Liver (tissue), 9 donors: Measurements from ENCODE around the gene FOLR3. TPM values are rescaled to one million over a fixed set of nuclear protein-coding genes. Genes with fewer than 3 reads are reported as not detected.
"Not testable (repeated sequence)": the region's sequence is repeated elsewhere in the genome, so short reads cannot be mapped to it uniquely, and the experiment has no call there.

Experiments used
- DNase-seq: peaks from one replicate; pipeline ENCODE4 v3.0.0-alpha.2; 2017; ENCODE audit warnings: low spot score
- H3K27ac ChIP-seq, 2 donors: one replicate each; pipeline ENCODE4 v1.7.0; 2013; ENCODE audit warnings: inconsistent platforms in 2 of 2, low read length in 2 of 2, control low read depth in 1 of 2, low read depth in 1 of 2, mild to moderate bottlenecking in 1 of 2
- H3K27me3 ChIP-seq, 4 donors: one replicate each; pipeline versions ENCODE4 v1.6.1 to v1.7.0; 2013; ENCODE audit warnings: low read length in 3 of 4, inconsistent platforms in 1 of 4, mild to moderate bottlenecking in 1 of 4, moderate library complexity in 1 of 4; ENCODE audit not compliant: control insufficient read depth in 4 of 4, insufficient read depth in 4 of 4
- H3K36me3 ChIP-seq, 4 donors: one replicate each; pipeline versions ENCODE4 v1.6.1 to v1.7.0; 2013; ENCODE audit warnings: low read length in 3 of 4, mild to moderate bottlenecking in 3 of 4, low read depth in 1 of 4, moderate library complexity in 1 of 4; ENCODE audit not compliant: control insufficient read depth in 4 of 4, insufficient read depth in 3 of 4
- H3K4me1 ChIP-seq, 4 donors: one replicate each; pipeline versions ENCODE4 v1.6.1 to v1.7.0; 2013; ENCODE audit warnings: low read length in 3 of 4, mild to moderate bottlenecking in 3 of 4, moderate library complexity in 1 of 4; ENCODE audit not compliant: control insufficient read depth in 4 of 4, insufficient read depth in 4 of 4
- H3K4me3 ChIP-seq, 3 donors: one replicate each; pipeline versions ENCODE4 v1.6.1 to v1.7.0; 2013; ENCODE audit warnings: low read length in 3 of 3, control low read depth in 1 of 3, low read depth in 1 of 3, mild to moderate bottlenecking in 1 of 3
- H3K9ac ChIP-seq, 2 donors: one replicate each; pipeline ENCODE4 v1.7.0; 2013; ENCODE audit warnings: low read length in 2 of 2, mild to moderate bottlenecking in 2 of 2, moderate library complexity in 2 of 2, control low read depth in 1 of 2, low read depth in 1 of 2
- H3K9me3 ChIP-seq, 4 donors: one replicate each; pipeline versions ENCODE4 v1.6.1 to v1.7.0; 2013; ENCODE audit warnings: low read length in 3 of 4; ENCODE audit not compliant: control insufficient read depth in 4 of 4
- EGR1 ChIP-seq, 2 donors: IDR thresholded peaks; 2 replicates each; pipeline ENCODE4 v1.6.1; 2016 to 2018; ENCODE audit warnings: antibody characterized with exemption in 2 of 2, low read depth in 2 of 2
- FOXA1 ChIP-seq: IDR thresholded peaks from 2 replicates; pipeline ENCODE4 v1.6.1; 2016; ENCODE audit warnings: antibody characterized with exemption
- FOXA2 ChIP-seq: IDR thresholded peaks from 2 replicates; pipeline ENCODE4 v1.6.1; 2016; ENCODE audit warnings: antibody characterized with exemption
- GABPA ChIP-seq, 2 donors: IDR thresholded peaks in 1 of 2; conservative IDR thresholded peaks in 1 of 2; 2 replicates each; pipeline ENCODE4 v1.6.1; 2016; ENCODE audit warnings: antibody characterized with exemption in 2 of 2, mild to moderate bottlenecking in 1 of 2, moderate library complexity in 1 of 2
- HNF4A ChIP-seq, 2 donors: conservative IDR thresholded peaks; 2 replicates each; pipeline ENCODE4 v1.6.1; 2016; ENCODE audit warnings: antibody characterized with exemption in 2 of 2, mild to moderate bottlenecking in 2 of 2
- HNF4G ChIP-seq: IDR thresholded peaks from 2 replicates; pipeline ENCODE4 v1.6.1; 2016; ENCODE audit warnings: antibody characterized with exemption
- MAX ChIP-seq: IDR thresholded peaks from 2 replicates; pipeline ENCODE4 v1.6.1; 2016; ENCODE audit warnings: antibody characterized with exemption
- NR2F2 ChIP-seq: IDR thresholded peaks from 2 replicates; pipeline ENCODE4 v1.6.1; 2016; ENCODE audit warnings: antibody characterized with exemption
- RAD21 ChIP-seq, 2 donors: IDR thresholded peaks; 2 replicates each; pipeline ENCODE4 v1.6.1; 2016; ENCODE audit warnings: antibody characterized with exemption in 2 of 2, mild to moderate bottlenecking in 2 of 2
- RXRA ChIP-seq, 2 donors: IDR thresholded peaks; 2 replicates each; pipeline ENCODE4 v1.6.1; 2017 to 2018; ENCODE audit warnings: antibody characterized with exemption in 2 of 2, mild to moderate bottlenecking in 1 of 2
- SP1 ChIP-seq: IDR thresholded peaks from 2 replicates; pipeline ENCODE4 v1.6.1; 2018; ENCODE audit warnings: antibody characterized with exemption, mild to moderate bottlenecking
- TAF1 ChIP-seq: conservative IDR thresholded peaks from 2 replicates; pipeline ENCODE4 v1.6.1; 2016; ENCODE audit warnings: antibody characterized with exemption, mild to moderate bottlenecking
- YY1 ChIP-seq: IDR thresholded peaks from 2 replicates; pipeline ENCODE4 v1.6.1; 2016; ENCODE audit warnings: antibody characterized with exemption, mild to moderate bottlenecking
- WGBS: extraction: QIAGEN DNeasy Blood & Tissue Kit; methylation state at CpG from one replicate; pipeline ENCODE4 v1.1.7; 2013; 5-methylcytosine and 5-hydroxymethylcytosine counted together
- polyA plus RNA-seq, 2 donors: library from polyadenylated mRNA; stranded (reverse) in 1 of 2; unstranded in 1 of 2; fragments of 200-250 nt in 1 of 2; fragments of >200 nt in 1 of 2; fragmentation: Nextera tagmentation in 1 of 2; extraction: Ambion mirVana in 1 of 2; gene quantifications; one replicate each; pipeline versions ENCODE4 v1.2.1 to v1.2.3, GENCODE V29; 2013 to 2015
- total RNA-seq, 2 donors: library from RNA; depleted of rRNA; stranded (reverse); fragments of >200 nt; gene quantifications; one replicate each; pipeline ENCODE4 v1.2.3, GENCODE V29; 2014
- TF ChIP-seq, protein P1 (sequence below): IDR thresholded peaks from 2 replicates; pipeline ENCODE4 v1.6.1; 2016; ENCODE audit warnings: antibody characterized with exemption
- TF ChIP-seq, protein P2 (sequence below): IDR thresholded peaks from 2 replicates; pipeline ENCODE4 v1.6.1; 2016; ENCODE audit warnings: antibody characterized with exemption, mild to moderate bottlenecking
- donor health status: healthy.
- donor health status: healthy.
- donor health status: healthy.
- donor health status: healthy.
- donor health status: healthy.

The FOLR3 gene
- total and polyA plus RNA-seq, 4 donors: 0.31 to 2.1 (median 0.86) TPM; not detected in 1

DNA sequence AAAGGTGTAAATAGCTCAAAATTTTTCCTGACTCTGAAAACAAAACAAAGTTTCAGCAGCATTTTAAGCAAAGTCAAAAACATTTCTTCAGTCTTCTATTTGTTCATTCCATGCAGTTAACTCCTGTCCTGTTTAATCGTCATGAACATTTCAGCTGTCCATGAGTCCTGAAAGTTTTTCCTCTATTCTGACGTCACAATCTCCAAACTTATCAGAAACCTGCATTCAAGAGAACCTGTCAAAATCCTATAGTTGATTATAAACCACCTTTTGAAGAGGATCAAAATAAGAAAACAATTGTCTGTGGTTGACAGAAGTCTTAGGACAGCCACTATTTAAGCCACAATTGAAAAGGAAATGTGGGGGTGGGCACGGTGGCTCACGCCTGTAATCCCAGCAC lies 15.4 kb downstream of the FOLR3 start:
- 78% methylated on average over 4 of the region's 4 CpGs for WGBS
- Histone ChIP-seq H3K9me3 (no peaks in the 10 kb centered on the region), H3K36me3 (no peaks in the 10 kb centered on the region), H3K27me3 (no peaks in the 10 kb centered on the region), H3K4me3 (no peak overlapping the region), H3K27ac (no peak overlapping the region), H3K9ac (no peak overlapping the region), H3K4me1 (no peaks in the 10 kb centered on the region)
- DNase-seq: no peak
- TF ChIP-seq, protein P1, sequence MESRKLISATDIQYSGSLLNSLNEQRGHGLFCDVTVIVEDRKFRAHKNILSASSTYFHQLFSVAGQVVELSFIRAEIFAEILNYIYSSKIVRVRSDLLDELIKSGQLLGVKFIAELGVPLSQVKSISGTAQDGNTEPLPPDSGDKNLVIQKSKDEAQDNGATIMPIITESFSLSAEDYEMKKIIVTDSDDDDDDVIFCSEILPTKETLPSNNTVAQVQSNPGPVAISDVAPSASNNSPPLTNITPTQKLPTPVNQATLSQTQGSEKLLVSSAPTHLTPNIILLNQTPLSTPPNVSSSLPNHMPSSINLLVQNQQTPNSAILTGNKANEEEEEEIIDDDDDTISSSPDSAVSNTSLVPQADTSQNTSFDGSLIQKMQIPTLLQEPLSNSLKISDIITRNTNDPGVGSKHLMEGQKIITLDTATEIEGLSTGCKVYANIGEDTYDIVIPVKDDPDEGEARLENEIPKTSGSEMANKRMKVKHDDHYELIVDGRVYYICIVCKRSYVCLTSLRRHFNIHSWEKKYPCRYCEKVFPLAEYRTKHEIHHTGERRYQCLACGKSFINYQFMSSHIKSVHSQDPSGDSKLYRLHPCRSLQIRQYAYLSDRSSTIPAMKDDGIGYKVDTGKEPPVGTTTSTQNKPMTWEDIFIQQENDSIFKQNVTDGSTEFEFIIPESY: no peak
- no peak for TF ChIP-seq MAX
- no peak for TF ChIP-seq TAF1

- not testable (repeated sequence) for H3K27me3 ChIP-seq, H3K36me3 ChIP-seq, DNase-seq, H3K27ac ChIP-seq, H3K4me3 ChIP-seq, H3K9ac ChIP-seq, H3K4me1 ChIP-seq, H3K9me3 ChIP-seq
- 90% methylated on average over 5 of the region's 6 CpGs for WGBS
Measured at GRCh38 chr11:72153874-72154273, 18.3 kb downstream of the FOLR3 start.

DNA sequence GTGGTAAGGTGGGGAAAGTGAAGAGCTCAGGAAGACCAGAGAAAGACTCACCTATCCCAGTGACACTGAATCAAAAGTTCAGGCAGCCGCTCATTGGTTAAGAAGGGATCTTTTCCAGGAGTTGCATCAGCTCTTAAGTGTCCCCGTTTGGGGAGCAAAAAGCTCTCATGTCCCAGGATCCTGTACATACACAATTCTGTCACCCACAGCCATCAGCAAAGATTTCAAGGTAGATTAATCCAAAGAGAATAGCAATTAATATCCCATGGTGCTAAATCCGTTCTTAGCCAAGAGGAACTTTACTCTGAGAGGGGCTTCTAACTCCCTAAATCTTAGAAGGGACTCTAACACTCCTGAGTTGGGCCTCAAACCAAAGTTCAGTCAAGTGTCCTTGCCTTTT lies 19.3 kb downstream of the FOLR3 start:
- no peak for TF ChIP-seq FOXA1
- TF ChIP-seq HNF4A (conservative IDR thresholded peaks at IDR 0.05): no peak
- TF ChIP-seq RXRA (IDR thresholded peaks at IDR 0.05): no peak
- H3K27me3 ChIP-seq: peaks cover 0 to 5% (median 0%) of the 10 kb centered on the region in 4 donors
- H3K27ac ChIP-seq: no peak overlapping the region
- no peak overlapping the region for H3K4me3 ChIP-seq
- 86% methylated on average over 3 of the region's 3 CpGs for WGBS
- no peaks in the 10 kb centered on the region for H3K4me1 ChIP-seq
- H3K9me3 ChIP-seq: no peaks in the 10 kb centered on the region
- DNase-seq: no peak
- no peak overlapping the region for H3K9ac ChIP-seq
- H3K36me3 ChIP-seq: no peaks in the 10 kb centered on the region

GRCh38 chr11:72155751-72156150 lies 20.2 kb downstream of the FOLR3 start:
- no peaks in the 10 kb centered on the region for H3K4me1 ChIP-seq
- H3K27ac ChIP-seq: no peak overlapping the region
- no peak overlapping the region for H3K4me3 ChIP-seq
- H3K27me3 ChIP-seq: peaks cover 0 to 5% (median 0%) of the 10 kb centered on the region in 4 donors
- WGBS: 84% methylated on average over 4 of the region's 4 CpGs
- H3K9ac ChIP-seq: no peak overlapping the region
- H3K36me3 ChIP-seq: no peaks in the 10 kb centered on the region
- H3K9me3 ChIP-seq: no peaks in the 10 kb centered on the region
- DNase-seq: no peak
- no peak for TF ChIP-seq NR2F2
- no peak for TF ChIP-seq FOXA2
- TF ChIP-seq RAD21 (IDR thresholded peaks at IDR 0.05): no peak
- no peak for TF ChIP-seq GABPA (IDR thresholded peaks at IDR 0.05 in 1 of 2, conservative IDR thresholded peaks at IDR 0.05 in 1 of 2)
- no peak for TF ChIP-seq RXRA (IDR thresholded peaks at IDR 0.05)
- TF ChIP-seq HNF4G: no peak
- TF ChIP-seq, protein P2, sequence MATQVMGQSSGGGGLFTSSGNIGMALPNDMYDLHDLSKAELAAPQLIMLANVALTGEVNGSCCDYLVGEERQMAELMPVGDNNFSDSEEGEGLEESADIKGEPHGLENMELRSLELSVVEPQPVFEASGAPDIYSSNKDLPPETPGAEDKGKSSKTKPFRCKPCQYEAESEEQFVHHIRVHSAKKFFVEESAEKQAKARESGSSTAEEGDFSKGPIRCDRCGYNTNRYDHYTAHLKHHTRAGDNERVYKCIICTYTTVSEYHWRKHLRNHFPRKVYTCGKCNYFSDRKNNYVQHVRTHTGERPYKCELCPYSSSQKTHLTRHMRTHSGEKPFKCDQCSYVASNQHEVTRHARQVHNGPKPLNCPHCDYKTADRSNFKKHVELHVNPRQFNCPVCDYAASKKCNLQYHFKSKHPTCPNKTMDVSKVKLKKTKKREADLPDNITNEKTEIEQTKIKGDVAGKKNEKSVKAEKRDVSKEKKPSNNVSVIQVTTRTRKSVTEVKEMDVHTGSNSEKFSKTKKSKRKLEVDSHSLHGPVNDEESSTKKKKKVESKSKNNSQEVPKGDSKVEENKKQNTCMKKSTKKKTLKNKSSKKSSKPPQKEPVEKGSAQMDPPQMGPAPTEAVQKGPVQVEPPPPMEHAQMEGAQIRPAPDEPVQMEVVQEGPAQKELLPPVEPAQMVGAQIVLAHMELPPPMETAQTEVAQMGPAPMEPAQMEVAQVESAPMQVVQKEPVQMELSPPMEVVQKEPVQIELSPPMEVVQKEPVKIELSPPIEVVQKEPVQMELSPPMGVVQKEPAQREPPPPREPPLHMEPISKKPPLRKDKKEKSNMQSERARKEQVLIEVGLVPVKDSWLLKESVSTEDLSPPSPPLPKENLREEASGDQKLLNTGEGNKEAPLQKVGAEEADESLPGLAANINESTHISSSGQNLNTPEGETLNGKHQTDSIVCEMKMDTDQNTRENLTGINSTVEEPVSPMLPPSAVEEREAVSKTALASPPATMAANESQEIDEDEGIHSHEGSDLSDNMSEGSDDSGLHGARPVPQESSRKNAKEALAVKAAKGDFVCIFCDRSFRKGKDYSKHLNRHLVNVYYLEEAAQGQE: no peak
- TF ChIP-seq EGR1 (IDR thresholded peaks at IDR 0.05; ENCODE audit: low read depth in 2 of 2): no peak
- no peak for TF ChIP-seq SP1
- TF ChIP-seq TAF1: no peak
- no peak for TF ChIP-seq HNF4A (conservative IDR thresholded peaks at IDR 0.05)
- TF ChIP-seq, protein P1: no peak
- no peak for TF ChIP-seq YY1
